Limb (tissue), 2 donors: ENCODE results near the gene LTA4H.

Experiments used
- DNase-seq, 2 donors: peaks; one replicate each; pipeline ENCODE4 v3.0.0-alpha.2; 2016; ENCODE audit errors: extremely low spot score in 2 of 2

The LTA4H gene

DNA sequence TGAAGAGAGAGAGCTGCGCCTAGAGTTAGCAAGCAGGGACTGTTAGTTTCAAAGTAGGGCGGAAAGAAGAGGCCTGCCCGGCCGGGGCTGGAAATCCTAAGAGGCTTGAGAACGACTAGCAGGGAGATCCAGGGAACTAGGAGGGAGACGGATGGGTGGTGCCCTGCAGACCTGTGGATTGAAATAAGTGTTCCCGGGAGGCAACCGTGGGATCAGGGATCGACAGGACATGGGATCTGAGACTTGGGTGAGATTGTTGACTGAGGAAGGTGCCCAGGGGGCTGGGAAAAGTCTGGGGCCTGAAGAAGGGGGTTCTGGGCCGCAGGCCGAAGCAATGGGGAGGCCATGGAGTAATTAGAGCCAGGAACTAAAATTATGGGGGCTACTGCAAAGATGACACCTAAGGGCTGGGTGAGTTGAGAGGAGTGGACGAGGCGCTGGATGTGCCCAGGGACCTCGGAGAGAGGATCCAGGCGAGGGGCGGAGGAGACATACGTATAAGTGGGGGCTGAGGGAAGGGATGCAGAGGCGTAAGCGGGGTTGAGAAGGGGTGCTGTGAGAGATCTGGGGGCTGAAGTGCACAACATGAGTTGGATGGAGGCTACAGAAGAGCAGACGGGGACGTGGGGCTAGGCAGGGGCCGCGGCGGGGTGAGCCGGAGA lies 635 bp downstream of the LTA4H start:
- DNase-seq, result peak; percentile 18 to 64

DNA sequence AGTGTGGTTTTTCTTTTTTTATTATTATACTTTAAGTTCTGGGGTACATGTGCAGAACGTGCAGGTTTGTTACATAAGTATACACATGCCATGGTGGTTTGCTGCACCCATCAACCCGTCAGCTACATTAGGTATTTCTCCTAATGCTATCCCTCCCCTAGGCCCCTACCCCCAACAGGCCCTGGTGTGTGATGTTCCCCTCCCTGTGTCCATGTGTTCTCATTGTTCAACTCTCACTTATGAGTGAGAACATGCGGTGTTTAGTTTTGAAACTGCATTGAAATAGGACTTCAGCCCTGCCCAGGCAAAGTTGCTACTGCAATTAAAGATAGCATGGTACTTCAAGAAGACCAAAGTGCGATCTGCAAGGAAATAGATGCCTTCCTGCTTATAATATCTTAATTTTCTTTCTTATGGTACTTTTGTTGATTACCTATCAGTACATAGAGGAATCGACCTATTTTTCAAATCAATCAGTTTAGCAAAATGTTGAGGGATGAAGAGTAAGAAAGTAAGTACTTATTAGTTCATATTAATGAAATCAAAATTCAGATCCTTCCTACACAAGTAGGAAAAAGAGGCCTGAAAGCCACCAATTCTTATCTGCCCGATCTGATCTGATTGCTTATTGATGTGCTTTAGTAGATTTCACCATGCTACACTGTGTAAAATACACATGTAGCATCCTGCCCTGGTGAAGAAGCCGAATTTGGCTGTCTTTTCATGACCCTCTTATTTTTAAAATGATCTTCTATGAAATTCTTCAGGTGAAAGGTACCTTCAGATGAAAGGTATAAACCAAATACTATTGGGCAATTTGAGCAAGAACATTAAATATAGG lies 1.6 kb downstream of the LTA4H start:
- DNase-seq, result no peak

DNA sequence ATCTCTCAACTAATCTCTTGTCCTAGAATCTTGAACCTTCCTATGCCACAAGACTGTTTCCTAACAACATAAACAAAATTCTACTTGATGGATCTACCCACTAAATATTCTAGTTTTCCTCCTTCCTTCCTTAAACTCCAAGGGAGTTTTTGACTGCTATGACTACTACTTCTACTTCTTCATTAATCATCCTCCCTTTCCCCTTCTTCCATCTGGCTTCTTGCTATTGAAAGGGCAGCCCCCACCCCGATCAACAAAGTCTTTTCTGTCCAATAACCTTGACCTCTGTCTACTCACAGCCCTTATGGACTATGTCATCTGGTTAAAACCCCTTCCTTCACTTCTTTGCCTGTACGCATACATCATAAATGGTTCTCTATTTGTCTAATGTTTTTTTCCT lies 5.6 kb downstream of the LTA4H start:
- DNase-seq, result no peak

DNA sequence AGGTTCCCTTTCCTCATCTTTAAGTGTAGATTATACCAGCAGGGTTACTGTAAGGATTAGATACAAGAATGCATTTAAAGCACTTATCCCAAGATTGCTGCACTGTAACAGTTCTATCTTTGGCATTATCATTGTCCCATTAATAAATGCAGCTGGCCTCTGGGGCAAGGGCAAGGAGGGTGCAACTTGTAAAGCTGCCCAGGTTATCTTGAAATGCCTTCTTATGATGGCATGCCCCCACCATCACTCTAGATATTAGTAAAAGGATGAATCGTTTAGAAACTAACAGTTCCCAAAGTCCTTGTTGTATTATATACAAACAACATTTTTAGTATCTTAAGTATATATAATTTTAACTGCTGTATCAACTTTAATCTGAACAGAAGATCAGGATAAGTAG lies 6.8 kb downstream of the LTA4H start:
- no peak for DNase-seq

DNA sequence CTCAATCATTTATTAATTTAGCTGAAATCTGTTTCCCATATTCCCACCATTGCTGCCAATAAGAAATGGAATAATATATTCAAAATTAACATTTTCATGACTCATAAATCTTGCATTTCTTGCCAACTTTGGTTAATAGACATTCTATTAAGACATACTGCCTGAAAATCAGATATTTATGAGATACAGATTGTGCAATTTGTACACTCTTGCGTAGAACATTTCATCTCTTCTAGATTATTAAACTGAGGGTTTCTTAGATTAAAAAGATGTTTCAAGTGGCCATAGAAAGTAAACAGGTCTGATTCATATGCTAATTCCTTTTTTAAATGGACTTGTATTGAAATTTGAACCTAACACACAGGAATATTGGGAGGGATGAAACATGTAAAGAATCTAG lies 9.1 kb downstream of the LTA4H start:
- no peak for DNase-seq

DNA sequence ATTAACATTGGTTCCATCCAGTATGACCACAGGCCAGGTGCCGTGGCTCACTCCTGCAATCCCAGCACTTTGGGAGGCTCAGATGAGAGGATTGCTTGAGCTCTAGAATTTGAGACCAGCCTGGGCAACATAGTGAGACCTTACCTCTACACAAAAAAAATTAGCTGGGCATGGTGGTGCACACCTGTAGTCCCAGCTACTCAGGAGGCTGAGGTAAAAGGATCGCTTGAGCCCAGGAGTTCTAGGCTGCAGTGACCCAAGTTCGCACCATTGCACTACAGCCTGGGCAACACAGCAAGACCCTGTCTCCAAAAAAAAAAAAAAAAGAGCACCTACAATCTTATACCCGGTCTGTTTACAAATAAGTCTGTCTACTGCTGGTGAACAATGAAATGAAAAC lies 9.9 kb downstream of the LTA4H start:
- DNase-seq, result no peak

DNA sequence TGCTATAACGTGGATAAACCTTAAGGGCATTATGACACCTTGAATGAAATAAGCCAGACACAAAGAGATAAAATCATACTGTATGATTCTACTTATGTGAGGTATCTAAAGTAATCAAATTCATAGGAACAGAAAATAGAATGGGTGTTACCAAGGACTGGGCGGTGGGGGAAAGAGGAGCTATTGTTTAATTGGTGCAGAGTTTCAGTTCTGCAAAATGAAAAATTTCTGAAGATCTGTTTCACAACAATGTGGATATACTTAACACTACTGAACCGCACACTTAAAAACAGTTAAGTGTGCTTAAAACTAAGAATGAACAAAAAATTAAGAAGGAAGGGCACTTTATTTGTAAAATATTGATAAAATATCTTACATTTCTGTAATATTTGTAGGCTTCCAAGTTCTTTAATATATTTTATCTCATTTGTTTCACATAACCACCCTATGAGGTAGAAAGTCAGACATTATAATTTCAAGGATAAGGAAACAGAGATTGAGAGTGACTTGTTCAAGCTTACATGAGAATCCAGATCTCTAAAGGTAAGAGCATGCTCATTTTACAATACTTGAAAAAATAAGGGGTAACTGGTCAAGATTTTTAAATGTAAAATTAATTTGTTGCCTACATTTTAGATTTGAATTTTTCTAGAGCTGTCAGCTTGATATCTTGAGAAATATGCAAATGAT lies 14.9 kb downstream of the LTA4H start:
- no peak for DNase-seq

DNA sequence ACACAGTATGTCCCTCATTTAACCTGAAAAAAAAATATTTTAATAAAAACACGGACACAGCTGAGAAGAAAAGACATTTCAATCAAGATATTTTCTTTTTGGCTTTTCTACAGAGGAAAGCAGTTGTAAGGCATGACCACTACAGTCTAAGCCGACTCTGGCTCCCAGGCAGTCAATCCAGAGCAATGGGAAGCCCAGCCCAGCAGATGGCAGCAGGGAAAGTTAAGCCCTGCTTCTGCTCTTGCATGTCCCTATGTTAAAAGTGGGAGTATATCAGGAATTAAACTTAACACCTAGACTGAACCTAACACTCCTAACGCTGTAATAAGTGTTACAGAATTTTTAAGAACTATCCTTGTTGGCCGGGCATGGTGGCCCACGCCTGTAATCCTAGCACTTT lies 19.7 kb downstream of the LTA4H start:
- DNase-seq, result peak in 1 of 2 donors; percentile 52

DNA sequence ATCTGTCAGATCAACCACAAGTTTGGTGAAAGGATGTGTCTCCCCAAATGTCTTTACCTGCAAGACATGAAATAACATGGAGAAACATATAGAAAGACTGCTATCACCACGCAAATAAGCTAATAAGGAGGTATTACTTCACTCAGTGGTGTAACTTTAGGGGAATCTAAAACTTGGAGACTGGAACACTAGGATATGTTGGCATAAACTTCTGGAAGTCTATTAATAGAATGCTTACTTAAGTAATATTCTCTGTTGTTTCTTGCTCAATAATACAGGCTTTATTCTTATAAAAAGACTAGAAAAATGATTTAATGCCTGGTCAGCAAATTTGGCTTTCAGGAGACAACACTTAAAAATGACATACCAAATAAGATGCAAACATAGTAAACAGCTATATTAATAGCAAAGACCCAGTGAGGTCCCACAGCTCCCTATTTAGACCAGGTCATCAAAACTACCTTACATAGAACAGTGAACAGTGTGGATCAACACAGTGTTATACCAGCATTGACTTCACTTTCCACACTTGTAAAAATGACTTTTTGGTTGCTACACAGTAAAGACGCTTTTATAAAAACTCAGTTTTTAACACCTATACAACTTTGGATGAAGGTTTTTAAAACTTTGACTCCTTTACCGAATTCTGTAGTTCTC lies 20.3 kb downstream of the LTA4H start:
- no peak for DNase-seq

DNA sequence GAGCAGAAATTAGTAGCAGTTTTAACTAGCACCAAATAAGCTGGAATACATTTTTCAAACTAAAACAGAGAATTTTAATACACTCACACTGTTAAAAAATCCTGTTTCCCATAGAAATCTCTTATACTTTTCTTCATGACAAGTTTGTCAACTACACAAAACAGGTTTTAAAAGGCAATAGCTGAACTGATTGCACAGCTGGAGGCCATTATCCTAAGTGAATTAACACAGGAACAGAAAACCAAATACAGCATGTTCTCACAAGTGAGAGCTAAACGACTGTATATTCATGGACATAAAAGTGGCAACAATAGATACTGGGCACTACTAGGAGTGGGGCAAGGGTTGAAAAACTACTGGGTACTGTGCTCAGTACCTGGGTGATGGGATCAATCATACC lies 27.7 kb downstream of the LTA4H start:
- DNase-seq, result no peak

DNA sequence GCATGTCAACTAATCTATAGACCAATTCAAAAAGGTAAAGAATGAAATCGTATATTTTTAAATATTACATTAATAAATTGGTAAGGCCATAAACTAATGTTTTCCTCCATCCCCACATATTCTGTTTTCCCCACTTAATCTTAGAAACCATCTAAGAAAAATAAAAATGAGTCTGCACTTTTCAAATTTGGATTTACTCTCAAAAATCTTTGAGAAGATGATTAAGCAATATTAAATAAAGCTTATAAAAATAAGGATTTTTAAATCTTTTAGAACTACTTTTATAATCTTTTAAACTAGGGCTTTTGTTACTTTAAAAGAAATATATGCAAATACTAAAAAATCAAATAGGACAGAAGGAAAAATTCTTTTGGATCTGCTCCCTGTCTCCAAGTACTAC lies 28.7 kb downstream of the LTA4H start:
- no peak for DNase-seq

DNA sequence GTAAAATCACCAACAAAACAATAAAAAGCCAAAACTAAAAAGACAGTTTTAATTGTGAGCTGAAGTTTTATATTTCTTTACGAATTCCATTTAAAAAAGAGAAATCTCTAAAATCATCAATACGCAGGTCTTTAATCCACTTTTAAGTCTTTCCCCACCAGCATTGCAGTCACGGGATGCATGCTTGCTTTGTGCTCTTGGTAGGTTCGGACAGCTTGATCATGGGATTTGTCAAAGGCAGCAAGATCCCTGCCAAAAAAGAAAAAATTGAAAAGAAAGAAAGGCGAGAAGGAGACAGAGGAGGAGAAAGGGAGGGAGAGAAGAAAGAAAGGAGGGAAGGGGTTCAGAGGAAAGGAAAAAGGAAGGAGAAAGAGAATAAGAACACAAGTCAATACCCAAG lies 34.5 kb downstream of the LTA4H start:
- DNase-seq, result no peak

DNA sequence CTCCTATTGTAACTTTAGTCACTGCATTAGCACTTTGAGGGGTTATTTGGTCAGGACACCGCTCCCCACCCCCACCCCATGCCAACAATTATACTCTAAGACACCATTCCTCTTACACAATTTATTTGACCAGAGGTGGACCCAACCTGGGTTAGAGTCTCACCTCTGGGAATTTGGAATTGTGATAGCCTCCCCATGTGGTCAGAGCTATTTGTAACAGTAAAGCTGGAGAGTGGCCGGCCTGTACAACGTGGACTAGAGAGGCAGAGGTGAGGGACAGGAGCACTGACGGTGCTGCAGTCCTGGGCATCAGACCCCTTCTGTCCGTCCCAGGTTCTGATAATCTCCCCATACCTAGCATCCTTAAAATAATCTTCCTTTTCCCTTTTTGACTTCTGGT lies 35.9 kb downstream of the LTA4H start:
- DNase-seq, result no peak

DNA sequence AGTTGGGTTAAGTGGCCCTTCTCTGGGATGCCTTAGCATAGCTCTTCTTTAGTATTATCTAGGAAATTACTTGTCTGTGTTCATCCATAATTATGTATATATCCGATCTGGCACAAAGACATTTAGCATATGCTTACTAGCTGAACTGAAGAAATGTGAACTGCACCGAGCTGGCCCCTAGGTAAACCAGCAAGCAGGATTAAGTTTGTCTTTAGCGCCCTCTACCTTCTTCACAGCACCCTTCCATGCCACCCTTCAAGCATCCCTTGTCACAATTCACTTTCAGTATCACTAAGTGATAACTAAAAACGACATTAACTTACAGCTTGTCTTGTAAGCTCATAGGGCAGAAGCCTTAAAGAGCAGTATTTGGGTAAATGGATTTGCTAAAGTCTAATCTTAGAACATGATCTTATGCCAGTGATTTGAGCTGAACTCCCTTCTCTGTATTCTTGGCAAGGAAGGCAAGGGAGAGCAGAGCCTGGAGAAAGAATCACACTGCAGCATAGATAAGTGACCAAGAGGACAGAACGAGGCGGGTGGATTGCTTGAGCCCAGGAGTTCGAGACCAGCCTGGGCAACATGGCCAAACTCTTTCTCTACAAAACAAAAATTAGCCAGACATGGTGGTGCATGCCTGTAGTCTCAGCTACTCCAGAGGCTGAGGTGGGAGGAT lies 36.6 kb downstream of the LTA4H start:
- peak in 1 of 2 donors; percentile 67 for DNase-seq

DNA sequence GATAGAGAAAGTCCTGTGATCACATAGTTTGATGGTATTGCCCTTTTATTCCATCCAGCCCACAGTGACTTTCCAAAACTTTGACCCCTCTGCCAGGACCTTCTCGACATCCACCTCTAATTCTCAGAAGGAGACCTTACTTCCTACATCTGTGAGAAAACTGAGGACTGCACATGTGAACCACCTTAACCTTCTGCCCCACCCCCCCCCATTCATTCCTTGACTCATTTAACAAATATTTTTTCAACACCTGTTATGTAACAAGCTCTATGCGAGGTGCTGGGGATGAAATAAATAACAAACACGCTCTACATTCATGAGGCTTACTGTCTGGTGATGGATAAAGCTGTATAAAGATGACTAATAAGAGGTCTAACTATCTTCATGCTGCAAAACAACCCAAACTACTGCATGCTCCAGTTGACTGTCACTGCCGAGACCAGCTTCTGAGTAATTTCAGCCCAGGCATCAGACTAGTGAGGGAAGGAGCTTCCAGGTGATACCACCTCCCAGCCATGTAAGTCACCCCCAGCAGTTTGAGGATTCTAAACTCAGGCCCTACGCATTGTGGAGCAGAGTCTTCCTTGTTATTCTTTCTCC lies 37.4 kb downstream of the LTA4H start:
- no peak for DNase-seq

DNA sequence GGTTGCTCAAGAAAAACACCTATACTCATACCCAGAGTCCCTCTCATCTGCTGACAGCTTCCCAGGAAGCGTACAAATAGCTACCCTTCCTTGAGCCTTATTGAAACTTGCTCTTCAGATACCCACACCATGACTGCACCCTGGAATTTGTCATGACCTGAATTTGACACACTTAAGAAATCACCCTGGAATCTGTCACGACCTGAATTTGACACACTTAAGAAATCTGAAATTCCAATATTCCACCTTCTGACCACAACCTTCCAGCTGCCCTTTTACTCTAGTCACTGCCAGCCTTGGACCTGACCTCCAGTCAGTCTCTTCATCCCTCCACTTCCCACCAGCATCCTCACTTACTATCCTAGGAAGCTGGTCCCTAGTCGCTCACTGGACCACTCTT lies 38.1 kb downstream of the LTA4H start:
- no peak for DNase-seq

DNA sequence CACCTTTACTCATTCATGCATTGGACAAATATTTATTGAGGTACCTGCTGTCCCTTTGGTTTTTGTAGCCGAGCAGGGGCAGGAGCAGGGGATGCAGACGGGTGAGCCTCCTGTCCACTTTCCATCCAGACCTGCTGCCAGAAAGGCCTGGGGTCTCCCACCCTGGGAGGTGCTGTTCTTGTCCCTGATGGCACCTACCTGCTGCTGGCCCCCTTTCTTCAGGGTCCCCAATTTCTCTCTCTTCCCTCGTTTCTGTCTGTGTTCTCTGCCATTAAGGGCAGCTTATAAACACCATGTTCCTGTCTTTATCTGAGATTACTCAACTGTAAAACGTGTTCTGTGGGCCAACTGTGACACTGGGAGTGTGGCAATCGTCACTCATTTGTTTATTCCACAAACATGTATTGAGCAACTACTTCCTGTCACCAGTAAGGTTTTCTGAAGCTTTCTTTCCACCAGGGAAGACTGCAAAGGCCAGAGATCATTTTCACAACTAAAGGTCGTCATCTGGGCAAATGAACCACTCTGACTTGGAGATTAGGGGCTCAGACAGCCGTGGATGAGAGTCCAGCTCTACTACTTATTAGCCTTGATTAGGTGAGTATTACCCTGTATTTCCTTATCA lies 39.2 kb downstream of the LTA4H start, which contains the start of gene HAL:
Gene HAL, minus strand, starts transcription at position 311 of the 625 bp plus-strand sequence. CDS start 434 bp downstream, outside the sequence.
- no peak for DNase-seq

DNA sequence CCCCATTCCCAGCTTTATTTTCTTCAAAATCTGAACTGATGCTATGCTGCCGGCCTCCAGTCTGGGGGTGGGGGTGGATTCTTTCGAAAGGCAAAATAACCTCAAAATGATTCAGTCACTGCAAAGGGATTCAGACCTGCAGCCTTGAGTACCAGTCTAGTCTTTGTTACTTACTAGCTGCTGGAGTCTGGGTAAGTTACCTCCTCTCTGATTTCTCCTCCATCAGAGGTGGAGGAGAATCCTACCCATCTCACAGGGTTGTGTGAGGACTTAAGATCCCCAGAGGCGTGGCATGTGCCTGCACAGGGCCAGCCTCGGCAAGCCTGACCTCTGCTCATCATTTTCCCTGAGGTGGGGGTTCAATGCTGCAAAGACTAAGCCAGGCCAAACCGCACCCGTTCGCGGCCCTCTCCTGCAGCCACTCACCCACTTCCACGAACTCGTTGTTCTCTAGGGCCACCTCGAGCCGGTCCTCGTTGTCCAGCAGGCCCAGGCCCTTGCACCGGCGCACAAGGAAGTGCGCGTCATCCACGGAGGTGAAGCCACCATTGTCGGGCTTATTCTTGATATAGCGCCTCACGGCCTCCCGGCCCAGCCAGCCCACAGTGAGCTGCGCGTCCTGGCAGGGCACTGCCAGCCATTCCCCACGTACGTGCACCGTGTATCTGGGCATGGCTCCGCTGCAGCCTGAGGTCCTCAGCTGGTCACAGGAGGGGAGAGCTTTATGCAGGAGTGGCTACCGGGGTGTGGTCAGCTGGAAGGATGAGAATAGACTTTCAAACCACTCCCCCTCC lies 40.0 kb downstream of the LTA4H start:
- DNase-seq, result no peak

DNA sequence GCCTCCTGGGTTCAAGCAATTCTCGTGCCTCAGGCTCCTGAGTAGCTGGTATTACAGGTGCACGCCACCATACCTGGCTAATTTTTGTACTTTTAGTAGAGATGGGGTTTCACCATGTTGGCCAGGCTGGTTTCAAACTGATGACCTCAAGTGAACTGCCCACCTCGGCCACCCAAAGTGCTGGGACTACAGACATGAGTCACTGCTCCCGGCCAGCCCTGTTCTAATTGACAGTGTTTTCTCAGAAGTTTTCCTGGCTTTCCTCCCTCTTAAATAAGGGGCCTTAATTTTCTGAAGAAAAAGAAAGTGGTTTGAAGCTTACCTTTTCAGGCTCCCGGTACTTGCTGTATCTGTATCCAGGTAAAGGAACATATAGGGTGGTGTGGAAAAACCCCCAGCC lies 40.9 kb downstream of the LTA4H start:
- no peak for DNase-seq

DNA sequence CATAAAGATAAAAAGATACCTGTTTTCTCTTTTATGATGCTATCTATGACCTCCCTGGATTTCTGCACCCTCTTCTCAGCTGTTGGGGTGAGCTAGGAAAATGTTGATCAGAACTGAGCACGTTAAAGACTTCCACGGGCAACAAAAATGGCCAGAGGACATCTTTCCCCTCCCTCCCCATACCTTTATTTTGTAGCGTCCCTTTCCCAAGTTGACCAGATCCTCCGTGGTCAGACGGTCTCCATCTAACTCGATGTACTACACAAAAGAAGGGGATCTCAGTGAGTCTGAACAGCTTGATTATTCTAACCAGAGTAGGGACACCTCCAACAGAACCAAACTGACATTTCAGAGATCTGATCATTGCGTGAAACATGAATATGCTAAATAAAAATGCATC lies 41.5 kb downstream of the LTA4H start:
- DNase-seq, result no peak
